ENCODE data around the gene PHLDB3. TPM values are rescaled to one million over a fixed set of nuclear protein-coding genes. Genes with fewer than 3 reads are reported as not detected.

The PHLDB3 gene
- total RNA-seq, 1 experiment from 2014 or later: 8.5 TPM

- H3T11ph ChIP-seq (ENCODE audit: low read length): no peak overlapping the region
- H4K91ac ChIP-seq (ENCODE audit: insufficient read length, low read depth, low read length): no peak overlapping the region
- H3K23me2 ChIP-seq (ENCODE audit: insufficient read length, low read depth, low read length, poor library complexity, severe bottlenecking): no peaks in the 10 kb centered on the region
- H4K8ac ChIP-seq (replicated peaks; ENCODE audit: insufficient read length, low read depth, low read length): no peak overlapping the region
- no peak overlapping the region for H3K9ac ChIP-seq (ENCODE audit: extremely low read depth, insufficient read length, low read length)
- no peaks in the 10 kb centered on the region for H4K20me1 ChIP-seq (ENCODE audit: control insufficient read depth, insufficient read depth, insufficient read length)
- H3K4me2 ChIP-seq (ENCODE audit: insufficient read depth, insufficient read length, low read length): no peak overlapping the region
- H3K14ac ChIP-seq (ENCODE audit: insufficient read depth, low read length): no peak overlapping the region
- peaks cover 2% of the 10 kb centered on the region; the same call in 1 of the 2 replicates for H3K27me3 Mint-ChIP-seq (ENCODE audit: low read depth)
- H2AK5ac ChIP-seq (ENCODE audit: insufficient read length, low read length): no peak overlapping the region
- no peak overlapping the region for H2AFZ ChIP-seq (ENCODE audit: low read length)
- no peak overlapping the region for H4K5ac ChIP-seq (ENCODE audit: insufficient read length, low read depth, low read length)
- no peaks in the 10 kb centered on the region for H3K79me2 ChIP-seq (ENCODE audit: insufficient read depth, low read length)
- H3K56ac ChIP-seq (ENCODE audit: insufficient read length, low read depth, low read length): no peak overlapping the region
- no peak for DNase-seq
- H3K4me1 ChIP-seq (ENCODE audit: insufficient read depth, low read length): no peaks in the 10 kb centered on the region
- no peak overlapping the region for H2BK5ac ChIP-seq (ENCODE audit: insufficient read length, low read length)
- H3K4me1 Mint-ChIP-seq: no peaks in the 10 kb centered on the region
- H3K79me1 ChIP-seq (ENCODE audit: insufficient read depth, low read depth, low read length, poor library complexity, severe bottlenecking): no peaks in the 10 kb centered on the region
- H2BK12ac ChIP-seq (ENCODE audit: insufficient read length, low read depth, low read length): no peak overlapping the region
- no peak overlapping the region for H2BK20ac ChIP-seq (ENCODE audit: low read depth, low read length, poor library complexity, severe bottlenecking)
- no peak overlapping the region for H2BK15ac ChIP-seq (ENCODE audit: low read depth, low read length)
- no peaks in the 10 kb centered on the region for H3K9me3 Mint-ChIP-seq
- H3K36me3 Mint-ChIP-seq (ENCODE audit: insufficient read depth in 1 of 3, low read depth in 3 of 3): peaks cover 0 to 1% (median 0%) of the 10 kb centered on the region in 3 experiments; a peak in 1 of 7 replicates
- H3K4ac ChIP-seq (ENCODE audit: low read depth, low read length): no peak overlapping the region
- TF ChIP-seq, protein P1, sequence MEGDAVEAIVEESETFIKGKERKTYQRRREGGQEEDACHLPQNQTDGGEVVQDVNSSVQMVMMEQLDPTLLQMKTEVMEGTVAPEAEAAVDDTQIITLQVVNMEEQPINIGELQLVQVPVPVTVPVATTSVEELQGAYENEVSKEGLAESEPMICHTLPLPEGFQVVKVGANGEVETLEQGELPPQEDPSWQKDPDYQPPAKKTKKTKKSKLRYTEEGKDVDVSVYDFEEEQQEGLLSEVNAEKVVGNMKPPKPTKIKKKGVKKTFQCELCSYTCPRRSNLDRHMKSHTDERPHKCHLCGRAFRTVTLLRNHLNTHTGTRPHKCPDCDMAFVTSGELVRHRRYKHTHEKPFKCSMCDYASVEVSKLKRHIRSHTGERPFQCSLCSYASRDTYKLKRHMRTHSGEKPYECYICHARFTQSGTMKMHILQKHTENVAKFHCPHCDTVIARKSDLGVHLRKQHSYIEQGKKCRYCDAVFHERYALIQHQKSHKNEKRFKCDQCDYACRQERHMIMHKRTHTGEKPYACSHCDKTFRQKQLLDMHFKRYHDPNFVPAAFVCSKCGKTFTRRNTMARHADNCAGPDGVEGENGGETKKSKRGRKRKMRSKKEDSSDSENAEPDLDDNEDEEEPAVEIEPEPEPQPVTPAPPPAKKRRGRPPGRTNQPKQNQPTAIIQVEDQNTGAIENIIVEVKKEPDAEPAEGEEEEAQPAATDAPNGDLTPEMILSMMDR (conservative IDR thresholded peaks at IDR 0.05): no peak
- H3K23ac ChIP-seq (ENCODE audit: insufficient read length, low read depth, low read length): no peak overlapping the region
- no CpG with 5 or more reads among the region's 6 CpGs for WGBS (ENCODE audit: extremely low coverage, insufficient read length, low lambda C conversion rate)
- H3K18ac ChIP-seq (ENCODE audit: insufficient read length, low read depth, low read length): no peak overlapping the region
- H3K9me3 ChIP-seq (ENCODE audit: control insufficient read depth, low read depth, low read length): no peaks in the 10 kb centered on the region
- H3K27ac Mint-ChIP-seq: no peak overlapping the region
- no peak overlapping the region for H2BK120ac ChIP-seq (ENCODE audit: low read depth, low read length, poor library complexity, severe bottlenecking)
- H3K27me3 ChIP-seq (ENCODE audit: insufficient read depth, low read length): no peaks in the 10 kb centered on the region
- no peak overlapping the region for H3K27ac ChIP-seq (ENCODE audit: insufficient read length, low read depth, low read length)
- no peak overlapping the region for H3K4me3 Mint-ChIP-seq
Observed at GRCh38 chr19:43483281-43483680, 21.3 kb downstream of the PHLDB3 start.
